GM10266 (cell line): Measurements from ENCODE around the gene LIMS2.

Experiments
- DNase-seq: peaks from one replicate; pipeline ENCODE4 v3.0.0; 2012; ENCODE audit errors: extremely low spot score
- TF ChIP-seq, protein P1 (sequence below): IDR thresholded peaks from 2 replicates; pipeline ENCODE4 v1.5.1; 2012; ENCODE audit warnings: mild to moderate bottlenecking, low read depth; ENCODE audit not compliant: control insufficient read depth, insufficient read depth; ENCODE audit errors: missing control alignments

LIMS2 gene

DNA sequence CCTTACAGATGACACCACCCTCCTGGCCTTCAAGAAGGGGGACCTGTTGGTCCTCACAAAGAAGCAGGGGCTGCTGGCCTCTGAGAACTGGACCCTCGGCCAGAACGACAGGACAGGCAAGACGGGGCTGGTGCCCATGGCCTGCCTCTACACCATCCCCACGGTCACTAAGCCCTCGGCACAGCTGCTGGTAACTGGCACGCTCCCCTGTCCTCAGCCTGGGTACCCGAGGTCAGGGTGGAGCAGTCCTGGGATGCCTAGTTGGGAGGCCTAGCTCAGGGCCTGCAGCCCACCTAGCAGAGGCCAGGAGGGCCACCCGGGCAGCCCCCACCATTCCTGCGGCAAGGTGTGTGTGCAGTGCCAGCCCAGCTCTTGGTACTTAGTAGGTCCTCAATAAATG is 45.7 kb downstream of the LIMS2 start:
- no peak for DNase-seq
- TF ChIP-seq, protein P1, sequence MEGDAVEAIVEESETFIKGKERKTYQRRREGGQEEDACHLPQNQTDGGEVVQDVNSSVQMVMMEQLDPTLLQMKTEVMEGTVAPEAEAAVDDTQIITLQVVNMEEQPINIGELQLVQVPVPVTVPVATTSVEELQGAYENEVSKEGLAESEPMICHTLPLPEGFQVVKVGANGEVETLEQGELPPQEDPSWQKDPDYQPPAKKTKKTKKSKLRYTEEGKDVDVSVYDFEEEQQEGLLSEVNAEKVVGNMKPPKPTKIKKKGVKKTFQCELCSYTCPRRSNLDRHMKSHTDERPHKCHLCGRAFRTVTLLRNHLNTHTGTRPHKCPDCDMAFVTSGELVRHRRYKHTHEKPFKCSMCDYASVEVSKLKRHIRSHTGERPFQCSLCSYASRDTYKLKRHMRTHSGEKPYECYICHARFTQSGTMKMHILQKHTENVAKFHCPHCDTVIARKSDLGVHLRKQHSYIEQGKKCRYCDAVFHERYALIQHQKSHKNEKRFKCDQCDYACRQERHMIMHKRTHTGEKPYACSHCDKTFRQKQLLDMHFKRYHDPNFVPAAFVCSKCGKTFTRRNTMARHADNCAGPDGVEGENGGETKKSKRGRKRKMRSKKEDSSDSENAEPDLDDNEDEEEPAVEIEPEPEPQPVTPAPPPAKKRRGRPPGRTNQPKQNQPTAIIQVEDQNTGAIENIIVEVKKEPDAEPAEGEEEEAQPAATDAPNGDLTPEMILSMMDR, result no peak

DNA sequence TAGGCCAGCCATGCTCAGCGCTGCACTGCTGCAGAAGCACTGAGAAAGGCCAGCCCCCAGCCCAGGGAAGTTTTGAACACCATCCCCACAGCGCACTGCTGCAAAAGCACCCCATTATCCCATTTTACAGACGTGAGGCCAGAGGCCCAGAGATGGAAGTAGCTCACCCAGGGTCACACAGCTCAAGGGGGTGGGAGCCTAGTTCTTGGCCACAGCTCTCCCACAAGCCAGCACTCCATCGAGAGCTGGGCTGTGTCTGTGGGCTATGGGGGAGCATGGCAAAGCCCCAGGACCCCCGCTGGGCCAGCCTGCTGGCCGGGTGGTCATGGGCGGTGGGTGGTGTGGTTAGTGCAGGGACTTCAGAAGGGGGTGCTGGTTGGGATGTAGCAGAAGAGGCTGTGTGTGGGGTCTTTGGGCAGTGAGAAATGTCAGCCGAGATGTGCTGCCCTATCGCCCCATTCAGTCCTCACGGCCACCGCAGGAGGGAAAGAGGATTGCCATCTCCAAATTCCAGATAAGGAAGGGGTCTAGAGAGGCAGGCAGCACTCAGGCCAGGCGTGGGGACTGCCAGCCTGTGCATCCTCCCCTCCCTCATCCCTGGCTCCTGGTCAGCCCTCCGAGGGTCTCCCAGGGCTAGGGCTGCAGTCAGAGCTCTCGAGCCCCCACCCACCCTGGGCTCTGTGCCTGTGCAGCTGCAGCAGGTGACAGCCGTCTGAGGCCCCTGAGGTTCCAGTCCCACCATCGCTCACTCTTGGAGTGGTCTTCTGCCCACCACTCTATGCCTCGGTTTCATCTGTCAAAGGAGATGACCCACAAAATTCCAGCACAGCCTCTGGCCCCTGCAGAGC is 46.3 kb downstream of the LIMS2 start:
- TF ChIP-seq, protein P1, result no peak
- DNase-seq, result no peak

DNA sequence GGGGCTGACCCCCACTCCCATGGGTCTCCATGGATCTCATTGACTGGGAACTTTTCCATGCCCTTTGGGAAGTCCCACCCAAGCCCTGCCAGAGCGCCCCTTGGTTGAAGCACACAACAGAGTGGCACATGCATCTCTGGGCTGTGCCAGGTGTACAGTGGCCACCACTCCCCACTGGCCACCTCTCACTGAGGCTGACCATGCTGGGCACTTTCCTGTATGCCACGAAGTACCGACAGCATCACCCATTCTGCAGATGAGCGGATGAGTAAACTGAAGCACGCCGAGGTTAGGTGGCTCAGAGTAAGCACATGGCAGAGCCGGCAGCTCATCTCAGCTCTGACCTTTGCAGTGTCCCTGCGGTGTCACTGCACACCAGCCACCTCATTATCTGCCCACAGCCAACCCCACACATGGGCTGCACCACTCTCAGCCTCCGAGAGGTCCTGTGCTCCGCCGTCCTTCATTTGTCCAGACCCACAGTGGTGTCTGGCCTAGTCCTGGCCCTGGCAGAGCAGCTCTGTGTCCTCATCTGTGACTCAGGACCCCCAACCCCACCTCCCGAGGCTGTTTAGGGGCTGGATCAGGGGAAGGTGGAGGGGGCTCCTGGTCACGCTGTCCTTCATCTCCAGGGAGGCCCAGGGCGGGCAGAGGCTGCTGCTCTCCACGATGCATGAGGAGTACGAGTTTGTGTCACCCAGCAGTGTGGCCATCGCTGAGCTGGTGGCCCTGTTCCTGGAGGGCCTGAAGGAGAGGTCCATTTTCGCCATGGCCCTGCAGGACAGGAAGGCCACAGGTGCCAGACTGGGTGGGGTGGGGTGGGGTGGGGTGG is 47.4 kb downstream of the LIMS2 start:
- no peak for DNase-seq
- TF ChIP-seq, protein P1, result no peak

DNA sequence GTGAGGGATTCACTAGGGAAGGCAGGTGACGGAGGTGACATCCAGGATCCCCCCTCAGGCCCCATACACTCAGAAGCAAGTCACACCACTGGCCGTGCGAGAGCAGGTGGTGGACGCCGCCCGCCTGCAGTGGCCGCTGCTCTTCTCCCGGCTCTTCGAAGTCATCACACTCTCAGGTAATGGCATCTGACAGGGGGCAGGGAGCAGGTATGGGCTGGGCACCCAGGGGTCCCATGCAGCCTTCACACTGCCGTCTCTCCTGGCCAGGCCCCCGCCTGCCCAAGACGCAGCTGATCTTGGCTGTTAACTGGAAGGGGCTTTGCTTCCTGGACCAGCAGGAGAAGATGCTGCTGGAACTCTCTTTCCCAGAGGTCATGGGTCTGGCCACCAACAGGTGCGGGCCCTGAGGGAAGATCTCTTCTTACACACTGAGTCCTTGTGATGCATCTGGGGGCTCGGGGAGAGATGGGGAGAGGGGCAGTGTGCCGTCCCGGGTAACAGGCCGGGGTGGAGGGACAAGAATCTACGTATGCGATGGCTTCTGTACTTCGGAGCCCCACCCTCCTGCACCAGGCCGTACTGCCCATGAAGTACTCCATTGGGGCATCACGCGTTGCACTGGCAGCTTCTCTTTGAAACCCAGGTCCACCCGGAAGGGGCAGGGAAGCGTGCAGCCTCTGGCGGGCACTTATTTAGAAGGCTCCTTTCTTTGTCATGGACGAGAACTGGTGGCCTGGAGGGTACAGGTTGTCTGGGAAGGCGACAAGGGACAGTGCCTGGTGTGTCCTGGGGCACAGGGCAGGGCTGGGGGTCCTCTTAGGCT is 48.2 kb downstream of the LIMS2 start:
- no peak for DNase-seq
- TF ChIP-seq, protein P1, result no peak

DNA sequence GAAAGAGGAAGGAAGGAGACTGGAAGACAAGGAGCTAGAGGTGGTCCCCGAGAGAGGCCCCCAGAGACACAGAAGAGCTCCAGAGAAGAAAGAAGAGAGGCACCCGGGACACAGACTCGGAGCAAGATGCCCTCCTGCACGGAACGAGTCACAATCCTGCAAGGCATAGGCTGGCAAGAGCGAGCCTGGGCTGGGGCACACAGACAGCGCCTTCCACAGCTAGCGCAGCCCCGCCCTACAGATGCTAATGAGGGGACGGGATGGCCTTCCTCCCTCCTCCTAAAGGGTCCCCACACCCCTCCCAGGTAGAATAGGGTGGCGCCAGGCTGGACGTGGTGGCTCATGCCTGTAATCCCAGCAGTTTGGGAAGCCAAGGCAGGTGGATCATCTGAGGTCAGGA is 49.2 kb downstream of the LIMS2 start:
- TF ChIP-seq, protein P1, result no peak
- DNase-seq, result no peak

DNA sequence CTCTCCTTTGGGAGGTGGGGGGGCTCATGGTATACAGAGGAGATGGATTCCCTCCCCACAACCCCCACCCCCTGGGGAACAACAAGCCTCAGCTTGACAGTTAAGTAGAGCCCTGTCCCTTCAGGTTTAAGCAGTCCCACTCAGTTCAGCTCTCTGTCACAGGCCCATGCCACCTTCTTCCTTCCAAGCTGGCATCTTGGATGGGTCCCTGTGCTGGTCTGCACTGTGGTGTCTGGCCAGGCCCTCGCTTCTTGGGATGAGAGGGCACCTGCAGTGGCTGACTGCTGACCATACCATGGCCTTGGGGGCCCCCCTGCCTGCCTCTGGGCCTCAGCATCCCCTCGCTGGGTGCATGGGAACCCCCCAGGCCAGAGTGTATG is 49.8 kb downstream of the LIMS2 start:
- DNase-seq, result no peak

More for the DNA sequence above, 49.8 kb downstream of the LIMS2 start:
- TF ChIP-seq, protein P1, result no peak
